HG02938 (cell line): Measurements from ENCODE around the gene FHIT.

ENCODE experiments used
- ATAC-seq: cut with Tn5 transposase; IDR thresholded peaks from one replicate; pipeline ENCODE4 v1.9.1; 2021; ENCODE audit warnings: mild to moderate bottlenecking, moderate library complexity; ENCODE audit not compliant: unreplicated experiment

The FHIT gene

GRCh38 chr3:60652829-60653228, 598.4 kb downstream of the FHIT start:
- no peak for ATAC-seq

GRCh38 chr3:60651799-60652198, 599.5 kb downstream of the FHIT start:
- no peak for ATAC-seq

- no peak for ATAC-seq
Measured at GRCh38 chr3:60650171-60650570, 601.1 kb downstream of the FHIT start.

GRCh38 chr3:60645801-60646200, 605.5 kb downstream of the FHIT start:
- no peak for ATAC-seq

GRCh38 chr3:60643831-60644230, 607.4 kb downstream of the FHIT start:
- ATAC-seq, result no peak

- ATAC-seq, result no peak
Measured at GRCh38 chr3:60641354-60641753, 609.9 kb downstream of the FHIT start.

- no peak for ATAC-seq
Measured at GRCh38 chr3:60636846-60637245, 614.4 kb downstream of the FHIT start.

GRCh38 chr3:60633644-60634043, 617.6 kb downstream of the FHIT start:
- no peak for ATAC-seq

- ATAC-seq, result no peak
Measured at GRCh38 chr3:60631509-60631908, 619.7 kb downstream of the FHIT start.

- no peak for ATAC-seq
Measured at GRCh38 chr3:60630953-60631352, 620.3 kb downstream of the FHIT start.

- no peak for ATAC-seq
Measured at GRCh38 chr3:60629816-60630215, 621.4 kb downstream of the FHIT start.

GRCh38 chr3:60622349-60622748, 628.9 kb downstream of the FHIT start:
- no peak for ATAC-seq

- no peak for ATAC-seq
Measured at GRCh38 chr3:60617188-60617587, 634.1 kb downstream of the FHIT start.

- ATAC-seq, result no peak
Measured at GRCh38 chr3:60613769-60614303, 637.4 kb downstream of the FHIT start.

- no peak for ATAC-seq
Measured at GRCh38 chr3:60610441-60611112, 640.7 kb downstream of the FHIT start.

GRCh38 chr3:60609446-60609845, 641.8 kb downstream of the FHIT start:
- no peak for ATAC-seq

- ATAC-seq, result no peak
Measured at GRCh38 chr3:60603860-60604259, 647.4 kb downstream of the FHIT start.

- no peak for ATAC-seq
Measured at GRCh38 chr3:60600848-60601247, 650.4 kb downstream of the FHIT start.

- ATAC-seq, result no peak
Measured at GRCh38 chr3:60599586-60599985, 651.7 kb downstream of the FHIT start.

GRCh38 chr3:60598671-60599070, 652.6 kb downstream of the FHIT start:
- ATAC-seq, result no peak

- no peak for ATAC-seq
Measured at GRCh38 chr3:60594025-60594424, 657.2 kb downstream of the FHIT start.

GRCh38 chr3:60591267-60591666, 660.0 kb downstream of the FHIT start:
- no peak for ATAC-seq

- ATAC-seq, result no peak
Measured at GRCh38 chr3:60588806-60589205, 662.4 kb downstream of the FHIT start.
